Smooth muscle cell (in vitro differentiated cells): ENCODE results near the gene ETDC. TPM values are rescaled to one million over a fixed set of nuclear protein-coding genes. Genes with fewer than 3 reads are reported as not detected.
"Not testable (repeated sequence)": the region's sequence is repeated elsewhere in the genome, so short reads cannot be mapped to it uniquely, and the experiment has no call there.

ENCODE experiments used
- DNase-seq: peaks from one replicate; lab custom pipeline; 2025; ENCODE audit not compliant: unreplicated experiment; lab: John Stamatoyannopoulos, UW
- H2AFZ ChIP-seq: fragments of 200-600 bp; sonication (generic); 2 replicates; pipeline ENCODE4 v1.6.0; 2016; ENCODE audit warnings: antibody characterized with exemption, low read depth, mild to moderate bottlenecking
- H3F3A ChIP-seq: fragments of 200-600 bp; sonication (generic); 2 replicates; pipeline ENCODE4 v1.6.0; 2017; ENCODE audit warnings: antibody characterized with exemption, low read depth
- H3K27ac ChIP-seq: fragments of 200-600 bp; sonication (generic); 2 replicates; pipeline ENCODE4 v1.5.1; 2016; ENCODE audit warnings: low read depth, mild to moderate bottlenecking
- H3K27me3 ChIP-seq: fragments of 200-600 bp; sonication (generic); 2 replicates; pipeline ENCODE4 v1.6.1; 2016; ENCODE audit warnings: low read depth, mild to moderate bottlenecking
- H3K36me3 ChIP-seq: fragments of 200-600 bp; sonication (generic); 2 replicates; pipeline ENCODE4 v1.5.1; 2016; ENCODE audit warnings: low read depth
- H3K4me1 ChIP-seq: fragments of 200-600 bp; sonication (generic); 2 replicates; pipeline ENCODE4 v1.5.1; 2016; ENCODE audit warnings: low read depth
- H3K4me2 ChIP-seq: fragments of 200-600 bp; sonication (generic); 2 replicates; pipeline ENCODE4 v1.6.0; 2016; ENCODE audit warnings: mild to moderate bottlenecking
- H3K4me3 ChIP-seq: fragments of 200-600 bp; sonication (generic); 2 replicates; pipeline ENCODE4 v1.5.1; 2016; ENCODE audit warnings: mild to moderate bottlenecking
- H3K79me2 ChIP-seq: fragments of 200-600 bp; sonication (generic); 2 replicates; pipeline ENCODE4 v1.6.0; 2016; ENCODE audit warnings: low read depth, mild to moderate bottlenecking
- H3K9ac ChIP-seq: fragments of 200-600 bp; sonication (generic); 2 replicates; pipeline ENCODE4 v1.6.0; 2016; ENCODE audit warnings: low read depth
- H3K9me3 ChIP-seq: fragments of 200-600 bp; sonication (generic); replicated peaks from 2 replicates; pipeline ENCODE4 v1.5.1; 2016; ENCODE audit warnings: low read depth
- H4K20me1 ChIP-seq: fragments of 200-600 bp; sonication (generic); 2 replicates; pipeline ENCODE4 v1.6.0; 2016; ENCODE audit warnings: low read depth
- WGBS: methylation state at CpG from one replicate; pipeline ENCODE4 v1.1.7; 2016; ENCODE audit warnings: low lambda C conversion rate; 5-methylcytosine and 5-hydroxymethylcytosine counted together
- polyA plus RNA-seq: library from polyadenylated mRNA; unstranded; fragments of >200 nt; fragmentation: Nextera tagmentation; extraction: Ambion mirVana; gene quantifications from 2 replicates; pipeline ENCODE4 v1.2.1, GENCODE V29; 2016
- total RNA-seq: library from RNA; depleted of rRNA; stranded (reverse); fragments of >200 nt; gene quantifications from 2 replicates; pipeline ENCODE4 v1.2.3, GENCODE V29; 2014
- TF ChIP-seq, protein P1 (sequence below): fragments of 200-600 bp; sonication (generic); IDR thresholded peaks from 2 replicates; pipeline ENCODE4 v1.5.1; 2017; ENCODE audit warnings: borderline replicate concordance, mild to moderate bottlenecking, antibody characterized with exemption; ENCODE audit not compliant: insufficient read depth, poor library complexity, severe bottlenecking

ETDC gene
- total and polyA plus RNA-seq, 2 experiments from 2014 or later, result not detected

DNA sequence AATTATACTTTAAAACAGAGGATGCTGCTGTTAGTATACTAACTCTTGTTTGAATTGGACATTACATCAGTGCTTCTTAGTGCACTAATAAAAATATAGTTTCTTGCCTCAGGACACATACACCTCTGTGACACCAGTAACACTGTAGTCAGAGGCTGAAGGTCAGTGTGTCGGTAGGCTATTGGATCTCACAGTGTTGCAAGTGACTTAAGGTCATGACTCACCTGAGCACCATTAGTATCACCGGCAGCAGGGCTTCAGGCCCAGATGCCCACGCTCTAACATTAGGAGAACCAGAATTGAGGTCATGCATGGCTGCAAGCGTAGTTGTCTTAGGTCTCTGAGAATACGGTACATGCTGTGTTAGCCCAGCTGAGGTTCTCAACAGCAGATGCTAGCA is 15.2 kb downstream of the ETDC start:
- Histone ChIP-seq H3K27ac (no peak overlapping the region), H3K4me3 (no peak overlapping the region), H4K20me1 (no peaks in the 10 kb centered on the region), H3K79me2 (no peaks in the 10 kb centered on the region), H3K9me3 (no peaks in the 10 kb centered on the region), H3K4me2 (no peak overlapping the region), H2AFZ (no peak overlapping the region), H3K9ac (no peak overlapping the region), H3K36me3 (no peaks in the 10 kb centered on the region), H3K4me1 (no peaks in the 10 kb centered on the region), H3K27me3 (no peaks in the 10 kb centered on the region), H3F3A (no peaks in the 10 kb centered on the region)
- 73% methylated on average over 5 of the region's 5 CpGs for WGBS
- no peak for DNase-seq
- TF ChIP-seq, protein P1, sequence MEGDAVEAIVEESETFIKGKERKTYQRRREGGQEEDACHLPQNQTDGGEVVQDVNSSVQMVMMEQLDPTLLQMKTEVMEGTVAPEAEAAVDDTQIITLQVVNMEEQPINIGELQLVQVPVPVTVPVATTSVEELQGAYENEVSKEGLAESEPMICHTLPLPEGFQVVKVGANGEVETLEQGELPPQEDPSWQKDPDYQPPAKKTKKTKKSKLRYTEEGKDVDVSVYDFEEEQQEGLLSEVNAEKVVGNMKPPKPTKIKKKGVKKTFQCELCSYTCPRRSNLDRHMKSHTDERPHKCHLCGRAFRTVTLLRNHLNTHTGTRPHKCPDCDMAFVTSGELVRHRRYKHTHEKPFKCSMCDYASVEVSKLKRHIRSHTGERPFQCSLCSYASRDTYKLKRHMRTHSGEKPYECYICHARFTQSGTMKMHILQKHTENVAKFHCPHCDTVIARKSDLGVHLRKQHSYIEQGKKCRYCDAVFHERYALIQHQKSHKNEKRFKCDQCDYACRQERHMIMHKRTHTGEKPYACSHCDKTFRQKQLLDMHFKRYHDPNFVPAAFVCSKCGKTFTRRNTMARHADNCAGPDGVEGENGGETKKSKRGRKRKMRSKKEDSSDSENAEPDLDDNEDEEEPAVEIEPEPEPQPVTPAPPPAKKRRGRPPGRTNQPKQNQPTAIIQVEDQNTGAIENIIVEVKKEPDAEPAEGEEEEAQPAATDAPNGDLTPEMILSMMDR, result no peak

DNA sequence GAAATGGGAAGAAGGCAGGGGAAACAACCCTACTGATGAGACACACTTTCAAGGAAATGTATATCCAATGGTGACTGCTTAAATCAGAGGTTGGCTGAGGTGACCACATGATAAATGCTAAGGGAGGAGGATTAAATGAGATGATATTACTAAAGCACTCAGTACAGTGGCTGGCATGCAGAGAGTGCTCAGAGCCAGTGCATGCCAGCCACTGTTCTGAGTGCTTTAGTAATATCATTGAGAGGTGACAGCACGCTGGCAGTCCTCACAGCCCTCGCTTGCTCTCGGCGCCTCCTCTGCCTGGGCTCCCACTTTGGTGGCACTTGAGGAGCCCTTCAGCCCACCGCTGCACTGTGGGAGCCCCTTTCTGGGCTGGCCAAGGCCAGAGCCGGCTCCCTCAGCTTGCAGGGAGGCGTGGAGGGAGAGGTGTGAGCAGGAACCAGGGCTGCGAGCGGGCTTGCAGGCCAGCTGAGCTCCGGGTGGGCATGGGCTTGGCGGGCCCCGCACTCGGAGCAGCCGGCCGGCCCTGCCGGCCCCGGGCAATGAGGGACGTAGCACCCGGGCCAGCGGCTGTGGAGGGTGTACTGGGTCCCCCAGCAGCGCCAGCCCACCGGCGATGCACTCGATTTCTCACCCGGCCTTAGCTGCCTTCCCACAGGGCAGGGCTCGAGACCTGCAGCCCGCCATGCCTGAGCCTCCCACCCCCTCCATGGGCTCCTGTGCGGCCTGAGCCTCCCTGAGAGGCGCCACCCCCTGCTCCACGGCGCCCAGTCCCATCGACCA is 15.9 kb downstream of the ETDC start:
- H3K9me3 ChIP-seq, H4K20me1 ChIP-seq, H2AFZ ChIP-seq, H3K4me1 ChIP-seq, H3F3A ChIP-seq, DNase-seq, H3K27ac ChIP-seq, H3K79me2 ChIP-seq, H3K4me3 ChIP-seq, H3K36me3 ChIP-seq, H3K9ac ChIP-seq, H3K4me2 ChIP-seq, H3K27me3 ChIP-seq: not testable (repeated sequence)
- 96% methylated on average over 14 of the region's 32 CpGs for WGBS

DNA sequence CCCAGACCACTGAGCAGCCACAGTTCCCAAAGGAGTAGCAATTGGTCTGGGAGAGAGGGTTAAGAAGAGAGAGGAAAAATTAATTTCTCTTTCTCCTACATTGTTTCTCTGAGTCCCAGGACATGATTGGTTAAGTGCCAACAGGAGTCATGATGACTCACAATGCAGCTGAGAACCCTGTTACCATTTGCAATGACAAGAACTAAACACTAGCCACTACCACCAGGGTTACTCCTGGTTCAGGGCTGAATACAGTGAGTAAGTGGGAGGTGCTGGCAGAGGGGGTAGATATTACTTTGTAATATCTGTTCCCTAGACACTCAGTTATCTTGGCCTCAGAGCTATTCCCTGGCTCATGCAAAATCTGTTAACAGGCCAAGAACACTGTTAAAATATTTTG is 18.0 kb downstream of the ETDC start:
- Histone ChIP-seq H3K4me3 (no peak overlapping the region), H3K27ac (no peak overlapping the region), H3K9me3 (no peaks in the 10 kb centered on the region), H3K79me2 (no peaks in the 10 kb centered on the region), H3K4me2 (no peak overlapping the region), H3K4me1 (no peaks in the 10 kb centered on the region), H3K36me3 (no peaks in the 10 kb centered on the region), H4K20me1 (peaks cover 4% of the 10 kb centered on the region), H2AFZ (no peak overlapping the region), H3K9ac (no peak overlapping the region), H3F3A (no peaks in the 10 kb centered on the region), H3K27me3 (no peaks in the 10 kb centered on the region)
- no peak for DNase-seq
- TF ChIP-seq, protein P1, result no peak

DNA sequence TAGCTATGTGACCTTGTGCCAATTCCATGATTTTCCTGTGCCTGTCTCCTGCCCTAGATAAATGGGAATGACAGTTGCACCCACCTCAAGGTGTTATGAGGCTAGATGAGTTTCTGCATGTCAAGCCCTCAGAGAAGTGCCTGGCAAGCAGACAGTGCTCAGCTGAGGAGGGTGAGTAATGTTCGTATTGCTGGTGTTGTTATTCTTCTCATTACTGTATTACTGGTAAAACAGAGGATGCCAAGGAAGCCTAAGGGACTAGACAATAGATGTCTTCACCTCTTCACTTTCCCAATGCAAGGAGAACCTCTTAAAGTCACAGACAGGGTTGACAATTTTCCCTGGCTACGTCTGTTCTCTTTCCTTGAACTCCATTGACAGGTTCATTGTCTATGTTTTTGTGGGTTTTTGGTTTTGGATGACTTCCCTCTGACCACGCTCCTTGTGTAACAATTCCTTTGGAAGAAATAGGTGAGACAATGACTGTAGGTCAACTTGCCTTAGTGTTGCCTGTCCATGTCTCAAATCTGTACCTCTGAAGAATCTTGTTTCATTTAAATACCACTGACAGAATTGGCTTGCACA is 19.2 kb downstream of the ETDC start:
- no peak overlapping the region for H3K9ac ChIP-seq
- no peaks in the 10 kb centered on the region for H3K27me3 ChIP-seq
- H2AFZ ChIP-seq, result no peak overlapping the region
- H3K36me3 ChIP-seq, result no peaks in the 10 kb centered on the region
- no peaks in the 10 kb centered on the region for H3F3A ChIP-seq
- no peaks in the 10 kb centered on the region for H3K79me2 ChIP-seq
- no peaks in the 10 kb centered on the region for H3K9me3 ChIP-seq
- H3K4me1 ChIP-seq, result no peaks in the 10 kb centered on the region
- TF ChIP-seq, protein P1, result no peak
- WGBS, result 67% methylated on average over 3 of the region's 3 CpGs
- H4K20me1 ChIP-seq, result peaks cover 4% of the 10 kb centered on the region
- H3K4me2 ChIP-seq, result no peak overlapping the region
- no peak overlapping the region for H3K4me3 ChIP-seq
- DNase-seq, result no peak
- no peak overlapping the region for H3K27ac ChIP-seq
